ENCODE results near the gene SMYD3.

GRCh38 chr1:246081856-246082668 is 425.0 kb downstream of the SMYD3 start:
- no peak for TF ChIP-seq ZNF639 (tag by site-specific recombination; IDR thresholded peaks at IDR 0.05)
- TF ChIP-seq ZNF549 (tag by site-specific recombination; IDR thresholded peaks at IDR 0.05), result no peak
